Liver (tissue), 9 donors: ENCODE data around the gene PRSS1. TPM values are rescaled to one million over a fixed set of nuclear protein-coding genes. Genes with fewer than 3 reads are reported as not detected.

Experiments
- DNase-seq: peaks from one replicate; pipeline ENCODE4 v3.0.0-alpha.2; 2017; ENCODE audit warnings: low spot score
- H3K27ac ChIP-seq, 2 donors: one replicate each; pipeline ENCODE4 v1.7.0; 2013; ENCODE audit warnings: inconsistent platforms in 2 of 2, low read length in 2 of 2, control low read depth in 1 of 2, low read depth in 1 of 2, mild to moderate bottlenecking in 1 of 2
- H3K27me3 ChIP-seq, 4 donors: one replicate each; pipeline versions ENCODE4 v1.6.1 to v1.7.0; 2013; ENCODE audit warnings: low read length in 3 of 4, inconsistent platforms in 1 of 4, mild to moderate bottlenecking in 1 of 4, moderate library complexity in 1 of 4; ENCODE audit not compliant: control insufficient read depth in 4 of 4, insufficient read depth in 4 of 4
- H3K36me3 ChIP-seq, 4 donors: one replicate each; pipeline versions ENCODE4 v1.6.1 to v1.7.0; 2013; ENCODE audit warnings: low read length in 3 of 4, mild to moderate bottlenecking in 3 of 4, low read depth in 1 of 4, moderate library complexity in 1 of 4; ENCODE audit not compliant: control insufficient read depth in 4 of 4, insufficient read depth in 3 of 4
- H3K4me1 ChIP-seq, 4 donors: one replicate each; pipeline versions ENCODE4 v1.6.1 to v1.7.0; 2013; ENCODE audit warnings: low read length in 3 of 4, mild to moderate bottlenecking in 3 of 4, moderate library complexity in 1 of 4; ENCODE audit not compliant: control insufficient read depth in 4 of 4, insufficient read depth in 4 of 4
- H3K4me3 ChIP-seq, 3 donors: one replicate each; pipeline versions ENCODE4 v1.6.1 to v1.7.0; 2013; ENCODE audit warnings: low read length in 3 of 3, control low read depth in 1 of 3, low read depth in 1 of 3, mild to moderate bottlenecking in 1 of 3
- H3K9ac ChIP-seq, 2 donors: one replicate each; pipeline ENCODE4 v1.7.0; 2013; ENCODE audit warnings: low read length in 2 of 2, mild to moderate bottlenecking in 2 of 2, moderate library complexity in 2 of 2, control low read depth in 1 of 2, low read depth in 1 of 2
- H3K9me3 ChIP-seq, 4 donors: one replicate each; pipeline versions ENCODE4 v1.6.1 to v1.7.0; 2013; ENCODE audit warnings: low read length in 3 of 4; ENCODE audit not compliant: control insufficient read depth in 4 of 4
- ATF3 ChIP-seq: IDR thresholded peaks from 2 replicates; pipeline ENCODE4 v1.6.1; 2016; ENCODE audit warnings: antibody characterized with exemption
- CTCF ChIP-seq: fragments of 150-350 bp; IDR thresholded peaks from 2 replicates; pipeline ENCODE4 v1.5.1; 2017; ENCODE audit warnings: improper control_type of control experiment, low read depth, low read length; ENCODE audit not compliant: missing input control
- EGR1 ChIP-seq, 2 donors: IDR thresholded peaks; 2 replicates each; pipeline ENCODE4 v1.6.1; 2016 to 2018; ENCODE audit warnings: antibody characterized with exemption in 2 of 2, low read depth in 2 of 2
- FOXA2 ChIP-seq: IDR thresholded peaks from 2 replicates; pipeline ENCODE4 v1.6.1; 2016; ENCODE audit warnings: antibody characterized with exemption
- GABPA ChIP-seq, 2 donors: IDR thresholded peaks in 1 of 2; conservative IDR thresholded peaks in 1 of 2; 2 replicates each; pipeline ENCODE4 v1.6.1; 2016; ENCODE audit warnings: antibody characterized with exemption in 2 of 2, mild to moderate bottlenecking in 1 of 2, moderate library complexity in 1 of 2
- HNF4A ChIP-seq, 2 donors: conservative IDR thresholded peaks; 2 replicates each; pipeline ENCODE4 v1.6.1; 2016; ENCODE audit warnings: antibody characterized with exemption in 2 of 2, mild to moderate bottlenecking in 2 of 2
- HNF4G ChIP-seq: IDR thresholded peaks from 2 replicates; pipeline ENCODE4 v1.6.1; 2016; ENCODE audit warnings: antibody characterized with exemption
- MAX ChIP-seq: IDR thresholded peaks from 2 replicates; pipeline ENCODE4 v1.6.1; 2016; ENCODE audit warnings: antibody characterized with exemption
- NR2F2 ChIP-seq: IDR thresholded peaks from 2 replicates; pipeline ENCODE4 v1.6.1; 2016; ENCODE audit warnings: antibody characterized with exemption
- REST ChIP-seq: IDR thresholded peaks from 2 replicates; pipeline ENCODE4 v1.6.1; 2016; ENCODE audit warnings: antibody characterized with exemption, mild to moderate bottlenecking
- RXRA ChIP-seq, 2 donors: IDR thresholded peaks; 2 replicates each; pipeline ENCODE4 v1.6.1; 2017 to 2018; ENCODE audit warnings: antibody characterized with exemption in 2 of 2, mild to moderate bottlenecking in 1 of 2
- SP1 ChIP-seq: IDR thresholded peaks from 2 replicates; pipeline ENCODE4 v1.6.1; 2018; ENCODE audit warnings: antibody characterized with exemption, mild to moderate bottlenecking
- TAF1 ChIP-seq: conservative IDR thresholded peaks from 2 replicates; pipeline ENCODE4 v1.6.1; 2016; ENCODE audit warnings: antibody characterized with exemption, mild to moderate bottlenecking
- YY1 ChIP-seq: IDR thresholded peaks from 2 replicates; pipeline ENCODE4 v1.6.1; 2016; ENCODE audit warnings: antibody characterized with exemption, mild to moderate bottlenecking
- WGBS: extraction: QIAGEN DNeasy Blood & Tissue Kit; methylation state at CpG from one replicate; pipeline ENCODE4 v1.1.7; 2013; 5-methylcytosine and 5-hydroxymethylcytosine counted together
- polyA plus RNA-seq, 2 donors: library from polyadenylated mRNA; stranded (reverse) in 1 of 2; unstranded in 1 of 2; fragments of 200-250 nt in 1 of 2; fragments of >200 nt in 1 of 2; fragmentation: Nextera tagmentation in 1 of 2; extraction: Ambion mirVana in 1 of 2; gene quantifications; one replicate each; pipeline versions ENCODE4 v1.2.1 to v1.2.3, GENCODE V29; 2013 to 2015
- total RNA-seq, 2 donors: library from RNA; depleted of rRNA; stranded (reverse); fragments of >200 nt; gene quantifications; one replicate each; pipeline ENCODE4 v1.2.3, GENCODE V29; 2014
- donor health status: healthy.
- donor health status: healthy.
- donor health status: healthy.
- donor health status: healthy.
- donor health status: healthy.

The PRSS1 gene
- total and polyA plus RNA-seq, 4 donors: not detected

- WGBS: 79% methylated on average over 7 of the region's 7 CpGs
These were observed 34.8 kb downstream of the PRSS1 start for GRCh38 chr7:142784096-142784495.

GRCh38 chr7:142784716-142785115 lies 35.4 kb downstream of the PRSS1 start:
- no peak for DNase-seq
- no peaks in the 10 kb centered on the region for H3K9me3 ChIP-seq
- no peak overlapping the region for H3K27ac ChIP-seq
- no peak overlapping the region for H3K4me3 ChIP-seq
- TF ChIP-seq RXRA (IDR thresholded peaks at IDR 0.05): no peak
- TF ChIP-seq TAF1: no peak
- no peak for TF ChIP-seq HNF4G
- TF ChIP-seq SP1: no peak
- no peak for TF ChIP-seq GABPA (IDR thresholded peaks at IDR 0.05 in 1 of 2, conservative IDR thresholded peaks at IDR 0.05 in 1 of 2)
- TF ChIP-seq FOXA2: no peak
- no peak for TF ChIP-seq ATF3
- TF ChIP-seq EGR1 (IDR thresholded peaks at IDR 0.05; ENCODE audit: low read depth in 2 of 2): no peak
- no peak for TF ChIP-seq NR2F2
- no peak for TF ChIP-seq CTCF
- no peak for TF ChIP-seq REST
- no peak for TF ChIP-seq YY1
- no peak for TF ChIP-seq MAX
- WGBS: 81% methylated on average over 8 of the region's 8 CpGs
- H3K9ac ChIP-seq: no peak overlapping the region
- H3K27me3 ChIP-seq: no peaks in the 10 kb centered on the region
- H3K4me1 ChIP-seq: peaks cover 0 to 5% (median 1%) of the 10 kb centered on the region in 4 donors
- H3K36me3 ChIP-seq: no peaks in the 10 kb centered on the region

More at GRCh38 chr7:142784096-142784495, 34.8 kb downstream of the PRSS1 start:
- no peak overlapping the region for H3K27ac ChIP-seq
- peaks cover 0 to 5% (median 1%) of the 10 kb centered on the region in 4 donors for H3K4me1 ChIP-seq
- H3K27me3 ChIP-seq: no peaks in the 10 kb centered on the region
- no peak overlapping the region for H3K9ac ChIP-seq
- no peak for TF ChIP-seq RXRA (IDR thresholded peaks at IDR 0.05)
- TF ChIP-seq CTCF: no peak
- no peak for TF ChIP-seq HNF4A (conservative IDR thresholded peaks at IDR 0.05)
- TF ChIP-seq GABPA (IDR thresholded peaks at IDR 0.05 in 1 of 2, conservative IDR thresholded peaks at IDR 0.05 in 1 of 2): no peak
- TF ChIP-seq ATF3: no peak
- no peak for TF ChIP-seq NR2F2
- TF ChIP-seq HNF4G: no peak
- no peaks in the 10 kb centered on the region for H3K9me3 ChIP-seq
- H3K36me3 ChIP-seq: no peaks in the 10 kb centered on the region
- no peak overlapping the region for H3K4me3 ChIP-seq
- DNase-seq: no peak
